LNCAP (cell line): ENCODE measurements around the gene HDAC4.

Experiments
- TF ChIP-seq, protein P1 (sequence below): fragments of 450-650 bp; IDR thresholded peaks from 2 replicates; pipeline ENCODE4 v1.5.1; 2017; ENCODE audit warnings: mild to moderate bottlenecking

Gene HDAC4

DNA sequence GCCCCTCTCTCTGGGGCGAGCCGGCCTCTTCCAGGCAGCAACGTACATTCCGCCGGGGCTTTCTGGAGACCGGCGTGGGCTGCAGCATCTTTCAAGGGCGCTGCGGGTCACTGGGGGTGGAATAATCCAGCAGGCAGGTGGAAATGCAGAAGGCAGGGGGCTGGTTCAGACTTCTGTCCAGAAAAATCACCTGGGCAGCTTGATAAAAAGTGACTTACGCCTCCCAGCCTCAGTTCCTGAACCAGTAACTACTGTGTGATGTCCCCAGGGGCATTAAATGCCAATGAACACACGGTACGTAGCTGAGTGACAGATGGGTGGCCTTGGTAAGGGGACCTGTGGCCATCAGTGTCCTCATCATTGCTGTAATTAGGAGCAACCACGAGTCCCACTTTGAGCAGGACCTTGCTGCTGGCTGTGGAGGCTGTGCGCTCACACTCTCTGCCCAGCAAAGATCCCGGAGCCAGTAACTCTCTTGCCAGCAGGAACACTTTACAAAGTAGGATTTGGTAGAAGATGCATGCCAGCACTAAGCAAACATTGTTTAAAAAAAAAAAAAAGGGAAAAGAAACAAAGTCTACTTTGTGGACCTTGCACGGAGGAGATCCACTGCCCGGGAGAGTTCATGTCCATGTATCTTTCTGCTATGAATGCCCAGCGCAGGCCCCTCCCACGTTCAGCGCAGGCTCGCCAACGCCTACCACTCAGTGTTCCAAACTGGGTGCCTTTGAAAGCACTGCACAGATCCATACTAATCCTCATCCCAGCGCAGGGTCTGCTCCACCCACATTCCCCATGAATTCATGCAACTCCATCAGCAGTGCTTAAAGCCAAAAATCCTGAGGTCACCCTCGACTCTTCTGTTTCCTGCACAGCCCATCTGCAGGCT lies 177.3 kb downstream of the HDAC4 start:
- TF ChIP-seq, protein P1, sequence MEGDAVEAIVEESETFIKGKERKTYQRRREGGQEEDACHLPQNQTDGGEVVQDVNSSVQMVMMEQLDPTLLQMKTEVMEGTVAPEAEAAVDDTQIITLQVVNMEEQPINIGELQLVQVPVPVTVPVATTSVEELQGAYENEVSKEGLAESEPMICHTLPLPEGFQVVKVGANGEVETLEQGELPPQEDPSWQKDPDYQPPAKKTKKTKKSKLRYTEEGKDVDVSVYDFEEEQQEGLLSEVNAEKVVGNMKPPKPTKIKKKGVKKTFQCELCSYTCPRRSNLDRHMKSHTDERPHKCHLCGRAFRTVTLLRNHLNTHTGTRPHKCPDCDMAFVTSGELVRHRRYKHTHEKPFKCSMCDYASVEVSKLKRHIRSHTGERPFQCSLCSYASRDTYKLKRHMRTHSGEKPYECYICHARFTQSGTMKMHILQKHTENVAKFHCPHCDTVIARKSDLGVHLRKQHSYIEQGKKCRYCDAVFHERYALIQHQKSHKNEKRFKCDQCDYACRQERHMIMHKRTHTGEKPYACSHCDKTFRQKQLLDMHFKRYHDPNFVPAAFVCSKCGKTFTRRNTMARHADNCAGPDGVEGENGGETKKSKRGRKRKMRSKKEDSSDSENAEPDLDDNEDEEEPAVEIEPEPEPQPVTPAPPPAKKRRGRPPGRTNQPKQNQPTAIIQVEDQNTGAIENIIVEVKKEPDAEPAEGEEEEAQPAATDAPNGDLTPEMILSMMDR, result no peak

- TF ChIP-seq, protein P1, result no peak
These were observed 178.0 kb downstream of the HDAC4 start for GRCh38 chr2:239222706-239223309.

DNA sequence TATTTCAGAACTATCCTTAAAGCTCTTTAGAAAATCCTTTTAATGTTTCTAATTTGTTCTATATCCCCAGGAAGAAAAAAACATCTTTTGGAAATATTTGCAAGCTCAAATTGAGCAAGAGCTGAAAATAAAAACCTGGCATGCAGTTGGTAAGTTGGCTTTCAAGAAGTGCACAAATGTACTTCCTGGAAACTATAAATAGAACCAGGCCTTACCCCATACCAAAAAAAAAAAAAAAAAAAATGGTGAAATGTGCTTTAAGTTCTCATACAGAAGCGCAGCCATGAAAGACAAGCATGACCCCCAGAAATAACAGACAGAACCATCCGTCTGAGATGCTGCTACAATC lies 178.5 kb downstream of the HDAC4 start:
- TF ChIP-seq, protein P1, result no peak

DNA sequence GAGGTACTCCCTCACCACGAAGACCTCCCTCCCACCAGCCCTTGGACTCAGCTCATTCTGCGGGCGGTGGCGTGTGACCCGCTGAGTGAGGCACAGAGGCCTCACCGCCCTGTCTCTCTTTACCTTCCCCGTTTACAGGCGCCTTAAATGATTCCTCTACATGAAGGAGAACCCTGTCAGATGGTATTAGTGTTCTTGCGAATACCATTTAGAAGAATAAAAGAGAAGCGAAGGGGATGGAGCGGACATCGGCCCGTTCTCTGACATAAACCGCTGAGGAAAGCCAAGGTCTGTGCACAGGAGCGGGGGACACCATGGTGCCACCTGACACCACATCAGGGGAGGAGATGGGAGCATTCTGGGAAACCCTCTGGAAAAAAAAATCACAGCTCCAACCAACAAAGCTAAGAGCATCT lies 179.8 kb downstream of the HDAC4 start:
- TF ChIP-seq, protein P1, result no peak

DNA sequence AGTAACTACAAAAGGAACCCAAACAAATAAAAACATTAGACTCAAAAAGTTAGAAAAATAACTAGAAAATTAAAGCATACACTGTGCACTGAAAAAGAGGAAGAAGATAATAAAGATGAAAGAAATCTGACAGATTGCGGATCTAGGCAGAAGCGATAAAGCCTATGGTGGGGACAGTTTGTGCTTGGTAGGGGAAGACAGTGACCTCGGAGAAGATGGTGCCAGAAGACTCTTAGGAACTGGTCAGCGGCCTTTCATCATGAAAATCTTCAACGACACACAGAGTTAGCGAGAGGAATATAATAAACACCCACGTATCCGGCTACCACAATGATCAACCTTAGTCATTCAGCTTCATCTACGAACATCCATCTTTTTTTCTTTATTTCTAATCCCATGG lies 180.5 kb downstream of the HDAC4 start:
- TF ChIP-seq, protein P1, result no peak

- TF ChIP-seq, protein P1, result no peak
These were observed 184.1 kb downstream of the HDAC4 start for GRCh38 chr2:239216614-239217273.

DNA sequence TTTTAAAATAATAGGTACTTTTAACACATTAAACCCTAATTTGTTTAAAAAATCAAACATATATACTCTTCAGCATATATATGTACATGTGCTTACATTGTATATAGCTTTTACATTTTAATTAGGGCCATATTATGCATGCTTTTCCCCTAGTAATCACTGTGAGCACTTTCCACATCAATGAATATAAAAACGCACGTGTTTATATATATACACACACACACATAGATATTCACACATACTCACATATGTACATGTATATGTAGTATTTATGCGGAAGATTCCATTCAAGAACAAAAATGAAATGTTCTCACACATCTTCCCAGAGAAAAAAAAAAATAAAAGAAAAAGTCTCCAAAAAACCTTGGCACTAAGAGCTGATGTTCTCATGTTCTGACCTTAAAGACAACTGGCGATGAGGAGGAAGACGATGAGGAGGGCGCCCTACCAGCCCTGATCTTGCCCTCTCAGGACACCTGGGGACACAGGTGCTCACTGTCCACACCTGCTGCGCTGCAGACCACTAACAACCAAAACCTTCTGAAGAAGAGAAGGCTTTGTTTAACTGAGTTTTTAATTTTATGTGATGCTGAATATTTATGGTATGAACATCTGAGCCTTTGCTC lies 184.7 kb downstream of the HDAC4 start:
- TF ChIP-seq, protein P1, result no peak
